ENCODE results near the gene KCNA3. TPM values are rescaled to one million over a fixed set of nuclear protein-coding genes. Genes with fewer than 3 reads are reported as not detected.

Gene KCNA3
- total RNA-seq, 1 donor from 2014 or later = 29.5 TPM

DNA sequence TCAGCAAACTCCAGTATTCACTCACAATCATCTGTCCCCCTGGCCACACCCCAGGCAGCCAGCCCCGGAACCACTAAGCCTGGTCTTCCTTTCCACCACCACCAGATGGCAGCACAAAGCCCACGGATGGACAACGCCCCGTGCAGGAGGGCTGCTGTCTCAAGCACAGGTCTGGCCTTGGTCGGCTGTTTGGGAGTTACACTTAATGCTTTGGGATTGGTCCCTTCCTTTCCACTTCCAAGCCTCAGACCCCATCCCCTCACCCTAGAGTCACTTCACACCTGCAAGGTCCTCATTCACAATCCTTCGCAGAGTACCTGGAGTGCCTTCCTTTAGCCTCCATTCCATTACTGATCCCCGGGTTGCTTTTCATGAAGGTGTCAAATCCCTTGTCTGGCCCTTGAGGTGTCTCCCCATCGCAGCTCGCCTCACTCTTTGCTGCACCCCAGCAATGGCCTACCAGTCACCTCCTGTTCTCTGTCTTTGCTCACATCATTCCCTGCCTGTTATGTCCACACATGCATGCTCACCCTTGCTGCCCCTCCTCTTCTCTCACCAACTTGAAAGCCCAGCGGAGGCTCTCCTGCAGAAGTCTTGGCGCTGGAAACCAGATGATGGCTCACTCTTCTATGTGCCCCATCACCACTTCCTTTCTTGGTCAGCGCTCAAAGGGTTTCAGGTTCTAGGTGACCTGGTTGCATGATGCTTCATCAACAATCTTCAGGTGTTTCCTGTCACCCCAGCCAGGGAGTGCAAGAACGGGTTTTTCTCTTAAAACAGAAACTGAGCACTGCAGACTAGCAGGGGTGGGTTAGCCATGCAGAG lies 43.7 kb downstream of the KCNA3 start:
- Mint-ChIP-seq H3K27ac (no peak overlapping the region), H3K9me3 (no peaks in the 10 kb centered on the region), H3K36me3 (ENCODE audit: low read depth) (peaks cover 5% of the 10 kb centered on the region), H3K4me3 (no peak overlapping the region), H3K4me1 (peaks cover 58% of the 10 kb centered on the region), H3K27me3 (no peaks in the 10 kb centered on the region)
- intact Hi-C loops (cut with micrococcal nuclease) = loop anchor here (1.0 to 10.0 kb wide), 7 partner anchors 16 to 964 kb away; partner anchors contain the start of gene LRIF1
- peak; percentile 96 for DNase-seq

DNA sequence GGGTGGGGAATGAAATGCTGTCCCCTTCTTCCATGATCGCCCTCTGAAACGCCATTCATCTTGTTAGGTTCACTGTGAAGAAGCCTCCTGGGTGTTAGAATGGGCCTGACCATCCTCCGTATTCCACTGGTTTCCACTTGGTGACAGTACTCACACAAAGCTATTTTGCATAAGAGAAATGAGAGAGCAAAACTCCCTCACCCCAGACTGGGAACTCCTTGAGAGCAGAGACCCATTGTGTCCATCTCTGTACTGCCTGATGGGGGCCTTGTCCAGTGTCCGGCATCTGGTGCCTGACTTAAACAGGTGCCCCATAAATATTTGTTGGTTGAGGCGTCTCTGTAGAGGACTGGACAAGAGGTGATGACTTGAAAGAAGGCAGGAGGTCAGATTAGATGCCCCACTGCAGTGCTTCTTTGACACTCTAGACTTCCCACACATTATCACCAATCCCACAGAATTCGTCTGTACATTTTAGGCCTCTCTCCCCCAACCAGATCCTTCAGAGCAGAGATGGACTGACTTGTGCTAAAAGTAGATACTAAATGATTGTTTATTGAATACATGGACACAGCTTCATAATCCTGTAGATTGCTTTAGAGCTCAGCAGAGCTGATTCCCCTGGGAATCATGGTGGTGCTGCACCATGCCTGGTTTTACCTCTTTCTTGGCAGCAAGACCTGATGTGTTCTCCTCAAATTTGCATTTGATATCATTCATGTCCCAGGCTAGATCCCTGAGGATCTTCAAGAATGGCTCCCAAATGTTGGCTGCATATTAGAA lies 46.2 kb downstream of the KCNA3 start:
- Mint-ChIP-seq H3K27me3 (no peaks in the 10 kb centered on the region), H3K9me3 (peaks cover 3% of the 10 kb centered on the region), H3K4me3 (peak overlapping the region; percentile 3), H3K36me3 (ENCODE audit: low read depth) (peaks cover 13% of the 10 kb centered on the region), H3K4me1 (peaks cover 36% of the 10 kb centered on the region), H3K27ac (no peak overlapping the region)
- no peak for DNase-seq
- intact Hi-C loops (cut with micrococcal nuclease) = no loop called here

DNA sequence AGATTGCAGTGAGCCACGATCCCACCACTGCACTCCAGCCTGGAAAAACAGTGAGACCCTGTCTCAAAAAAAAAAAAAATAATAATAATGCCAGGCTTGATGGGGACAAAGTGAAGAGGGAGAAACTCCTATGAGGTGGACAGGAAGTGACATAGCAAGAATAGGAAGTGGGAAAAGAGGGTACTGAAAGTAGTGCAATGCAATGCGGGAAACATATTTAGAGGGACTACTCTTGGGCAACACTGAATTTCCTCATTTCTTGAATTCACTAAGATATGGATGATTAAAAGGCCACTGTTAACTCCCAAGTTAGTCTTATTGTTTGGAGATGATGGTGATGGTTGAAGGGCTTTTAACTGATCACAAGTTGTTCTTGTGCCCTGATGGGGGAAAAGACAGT lies 47.0 kb downstream of the KCNA3 start:
- H3K4me1 Mint-ChIP-seq = peaks cover 30% of the 10 kb centered on the region
- H3K27me3 Mint-ChIP-seq = no peaks in the 10 kb centered on the region
- intact Hi-C loops (cut with micrococcal nuclease) = no loop called here
- no peak overlapping the region for H3K27ac Mint-ChIP-seq
- no peak overlapping the region for H3K4me3 Mint-ChIP-seq
- peaks cover 5% of the 10 kb centered on the region for H3K9me3 Mint-ChIP-seq
- peaks cover 19% of the 10 kb centered on the region for H3K36me3 Mint-ChIP-seq (ENCODE audit: low read depth)
- DNase-seq = no peak

DNA sequence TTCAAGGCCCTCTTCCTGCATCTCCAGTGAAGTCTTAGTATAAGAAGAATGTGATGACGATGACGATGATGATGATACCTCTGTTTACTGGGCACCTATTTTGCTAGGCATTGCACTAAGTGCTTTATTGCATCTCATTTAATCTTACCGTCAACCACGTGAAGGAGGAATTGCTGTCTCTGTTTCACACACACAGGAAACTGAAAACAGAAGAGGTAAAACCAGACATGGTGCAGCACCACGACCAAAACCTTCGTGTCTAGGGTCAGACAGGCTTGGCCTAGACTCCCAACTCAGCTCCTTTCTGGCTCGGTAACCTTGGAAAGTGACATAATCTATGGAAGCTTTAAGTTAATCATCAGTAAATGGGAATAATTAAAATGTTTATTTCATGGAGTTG lies 47.9 kb downstream of the KCNA3 start:
- peaks cover 5% of the 10 kb centered on the region for H3K9me3 Mint-ChIP-seq
- no peaks in the 10 kb centered on the region for H3K27me3 Mint-ChIP-seq
- peaks cover 30% of the 10 kb centered on the region for H3K4me1 Mint-ChIP-seq
- peak overlapping the region; percentile 2 for H3K4me3 Mint-ChIP-seq
- intact Hi-C loops (cut with micrococcal nuclease) = no loop called here
- peak overlapping the region; percentile 22 for H3K27ac Mint-ChIP-seq
- peaks cover 20% of the 10 kb centered on the region for H3K36me3 Mint-ChIP-seq (ENCODE audit: low read depth)
- DNase-seq = no peak

Other genes with a start within 250 kb of the KCNA3 start
- not detected in 2 replicates for gene PROK1, start 223.8 kb downstream of the KCNA3 start, total RNA-seq
- not detected in 2 replicates for gene KCNA10, start 155.8 kb downstream of the KCNA3 start, total RNA-seq
- gene KCNA2, start 68.6 kb downstream of the KCNA3 start, total RNA-seq = 0.36 and 0.58 TPM in 2 replicates
- 185 and 190 TPM in 2 replicates for gene CD53, start 198.2 kb upstream of the KCNA3 start, total RNA-seq